ENCODE measurements around the gene SOX6. TPM values are rescaled to one million over a fixed set of nuclear protein-coding genes. Genes with fewer than 3 reads are reported as not detected.

SOX6 gene
- total RNA-seq, 1 experiment from 2014 or later: 5.1 TPM

- intact Hi-C loops (cut with micrococcal nuclease; ENCODE audit: unreplicated experiment): no loop called here
- Histone ChIP-seq H3K27me3 (ENCODE audit: insufficient read depth, low read depth) (no peaks in the 10 kb centered on the region), H3K79me2 (ENCODE audit: low read depth) (no peaks in the 10 kb centered on the region), H3K4me1 (replicated peaks; ENCODE audit: insufficient read depth) (0 out of 2 replicates have a peak, but pooled peaks cover 4% of the 10 kb centered on the region), H3K4me2 (no peak overlapping the region), H2AFZ (no peak overlapping the region), H3K4me3 (no peak overlapping the region), H3K27ac (no peak overlapping the region), H3K9me3 (ENCODE audit: insufficient read depth, low read depth) (no peaks in the 10 kb centered on the region), H3F3A (ENCODE audit: insufficient read depth, low read depth) (no peaks in the 10 kb centered on the region), H3K36me3 (ENCODE audit: low read depth) (no peaks in the 10 kb centered on the region), H4K20me1 (ENCODE audit: insufficient read depth) (no peaks in the 10 kb centered on the region), H3K9me2 (ENCODE audit: insufficient read depth) (no peaks in the 10 kb centered on the region)
- ChIA-PET POLR2A (ENCODE audit: unreplicated experiment) (no interaction called here), CTCF (no interaction called here)
- DNase-seq: no peak
- TF ChIP-seq EZH2 (IDR thresholded peaks at IDR 0.05; ENCODE audit: low read depth): no peak
- TF ChIP-seq, protein P1, sequence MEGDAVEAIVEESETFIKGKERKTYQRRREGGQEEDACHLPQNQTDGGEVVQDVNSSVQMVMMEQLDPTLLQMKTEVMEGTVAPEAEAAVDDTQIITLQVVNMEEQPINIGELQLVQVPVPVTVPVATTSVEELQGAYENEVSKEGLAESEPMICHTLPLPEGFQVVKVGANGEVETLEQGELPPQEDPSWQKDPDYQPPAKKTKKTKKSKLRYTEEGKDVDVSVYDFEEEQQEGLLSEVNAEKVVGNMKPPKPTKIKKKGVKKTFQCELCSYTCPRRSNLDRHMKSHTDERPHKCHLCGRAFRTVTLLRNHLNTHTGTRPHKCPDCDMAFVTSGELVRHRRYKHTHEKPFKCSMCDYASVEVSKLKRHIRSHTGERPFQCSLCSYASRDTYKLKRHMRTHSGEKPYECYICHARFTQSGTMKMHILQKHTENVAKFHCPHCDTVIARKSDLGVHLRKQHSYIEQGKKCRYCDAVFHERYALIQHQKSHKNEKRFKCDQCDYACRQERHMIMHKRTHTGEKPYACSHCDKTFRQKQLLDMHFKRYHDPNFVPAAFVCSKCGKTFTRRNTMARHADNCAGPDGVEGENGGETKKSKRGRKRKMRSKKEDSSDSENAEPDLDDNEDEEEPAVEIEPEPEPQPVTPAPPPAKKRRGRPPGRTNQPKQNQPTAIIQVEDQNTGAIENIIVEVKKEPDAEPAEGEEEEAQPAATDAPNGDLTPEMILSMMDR (conservative IDR thresholded peaks at IDR 0.05): no peak
- BruUV-seq (replicated peaks): no TSS peak
Observed at GRCh38 chr11:16093889-16094653, 262.3 kb downstream of the SOX6 start.

GRCh38 chr11:16091862-16092261 is 264.5 kb downstream of the SOX6 start:
- DNase-seq: no peak
- POLR2A ChIA-PET (ENCODE audit: unreplicated experiment): no interaction called here
- H3K4me2 ChIP-seq: no peak overlapping the region

GRCh38 chr11:16089481-16089880 is 266.9 kb downstream of the SOX6 start:
- H3K79me2 ChIP-seq (ENCODE audit: low read depth): no peaks in the 10 kb centered on the region
- no peaks in the 10 kb centered on the region for H3K36me3 ChIP-seq (ENCODE audit: low read depth)
- no peaks in the 10 kb centered on the region for H4K20me1 ChIP-seq (ENCODE audit: insufficient read depth)
- no peaks in the 10 kb centered on the region for H3K9me2 ChIP-seq (ENCODE audit: insufficient read depth)
- no peak overlapping the region for H3K27ac ChIP-seq
- no peaks in the 10 kb centered on the region for H3K9me3 ChIP-seq (ENCODE audit: insufficient read depth, low read depth)
- no peak overlapping the region for H3K4me3 ChIP-seq
- POLR2A ChIA-PET (ENCODE audit: unreplicated experiment): no interaction called here
- CTCF ChIA-PET: interaction anchor here (0.6 kb wide), 1 partner anchor 30 kb away, joined by 3 read pairs; no protein-coding TSS in a partner anchor
- BruUV-seq (replicated peaks): no TSS peak
- intact Hi-C loops (cut with micrococcal nuclease; ENCODE audit: unreplicated experiment): no loop called here
- no peaks in the 10 kb centered on the region for H3K4me1 ChIP-seq (replicated peaks; ENCODE audit: insufficient read depth)
- no peaks in the 10 kb centered on the region for H3F3A ChIP-seq (ENCODE audit: insufficient read depth, low read depth)
- no peak overlapping the region for H2AFZ ChIP-seq
- DNase-seq: no peak
- no peak overlapping the region for H3K4me2 ChIP-seq
- TF ChIP-seq EZH2 (IDR thresholded peaks at IDR 0.05; ENCODE audit: low read depth): no peak
- no peaks in the 10 kb centered on the region for H3K27me3 ChIP-seq (ENCODE audit: insufficient read depth, low read depth)

More at GRCh38 chr11:16091862-16092261, 264.5 kb downstream of the SOX6 start:
- CTCF ChIA-PET: no interaction called here
- H3K9me2 ChIP-seq (ENCODE audit: insufficient read depth): no peaks in the 10 kb centered on the region
- no peak overlapping the region for H2AFZ ChIP-seq
- no peaks in the 10 kb centered on the region for H3K36me3 ChIP-seq (ENCODE audit: low read depth)
- no peaks in the 10 kb centered on the region for H3K27me3 ChIP-seq (ENCODE audit: insufficient read depth, low read depth)
- H3K27ac ChIP-seq: no peak overlapping the region
- H3K4me1 ChIP-seq (replicated peaks; ENCODE audit: insufficient read depth): 0 out of 2 replicates have a peak, but pooled peaks cover 4% of the 10 kb centered on the region
- H3K4me3 ChIP-seq: no peak overlapping the region
- no peaks in the 10 kb centered on the region for H3K9me3 ChIP-seq (ENCODE audit: insufficient read depth, low read depth)
- no peaks in the 10 kb centered on the region for H4K20me1 ChIP-seq (ENCODE audit: insufficient read depth)
- intact Hi-C loops (cut with micrococcal nuclease; ENCODE audit: unreplicated experiment): no loop called here
- BruUV-seq (replicated peaks): no TSS peak
- no peaks in the 10 kb centered on the region for H3K79me2 ChIP-seq (ENCODE audit: low read depth)
- H3F3A ChIP-seq (ENCODE audit: insufficient read depth, low read depth): no peaks in the 10 kb centered on the region
- TF ChIP-seq, protein P1 (conservative IDR thresholded peaks at IDR 0.05): no peak
- TF ChIP-seq EZH2 (IDR thresholded peaks at IDR 0.05; ENCODE audit: low read depth): no peak
